Neural cell (in vitro differentiated cells): ENCODE measurements around the gene CLCN4. TPM values are rescaled to one million over a fixed set of nuclear protein-coding genes. Genes with fewer than 3 reads are reported as not detected.
A peak's percentile ranks its signal among the peaks of the same experiment; 100 is the strongest.

Source experiments
- H2AFZ ChIP-seq: fragments of 200-600, 300-800 bp; sonication (generic), shearing (Covaris generic); 2 replicates; pipeline ENCODE4 v1.6.0; 2014; ENCODE audit warnings: low read depth, mild to moderate bottlenecking, antibody characterized with exemption, low read length, moderate library complexity
- H3F3A ChIP-seq: fragments of 200-600 bp; shearing (Covaris generic); 2 replicates; pipeline ENCODE4 v1.6.1; 2016; ENCODE audit warnings: mild to moderate bottlenecking, moderate library complexity, mixed read lengths, antibody characterized with exemption, low read length; ENCODE audit not compliant: insufficient read depth, poor library complexity, severe bottlenecking
- H3K27ac ChIP-seq: fragments of 200-600, 300-800 bp; sonication (generic), shearing (Covaris generic); 2 replicates; pipeline ENCODE4 v1.5.1; 2014; ENCODE audit warnings: mild to moderate bottlenecking, low read length, moderate library complexity
- H3K27me3 ChIP-seq: fragments of 300-800, 200-600 bp; sonication (generic), shearing (Covaris generic); 2 replicates; pipeline ENCODE4 v1.6.0; 2014; ENCODE audit warnings: mild to moderate bottlenecking, low read depth, low read length, moderate library complexity; ENCODE audit not compliant: insufficient read depth
- H3K36me3 ChIP-seq: fragments of 300-800, 200-600 bp; sonication (generic), shearing (Covaris generic); 2 replicates; pipeline ENCODE4 v1.5.1; 2014; ENCODE audit warnings: mild to moderate bottlenecking, antibody characterized with exemption, low read length, moderate library complexity; ENCODE audit not compliant: insufficient read depth
- H3K4me2 ChIP-seq: fragments of 300-800, 200-600 bp; sonication (generic), shearing (Covaris generic); 2 replicates; pipeline ENCODE4 v1.6.0; 2014; ENCODE audit warnings: mild to moderate bottlenecking, low read length
- H3K4me3 ChIP-seq: fragments of 300-800, 200-600 bp; sonication (generic), shearing (Covaris generic); 2 replicates; pipeline ENCODE4 v1.5.1; 2014; ENCODE audit warnings: mild to moderate bottlenecking, low read length, moderate library complexity
- H3K79me2 ChIP-seq: fragments of 200-600 bp; shearing (Covaris generic); replicated peaks from 2 replicates; pipeline ENCODE4 v1.6.0; 2014; ENCODE audit warnings: mild to moderate bottlenecking, low read length, moderate library complexity; ENCODE audit not compliant: insufficient read depth
- H3K9ac ChIP-seq: fragments of 300-800, 200-600 bp; sonication (generic), shearing (Covaris generic); 2 replicates; pipeline ENCODE4 v1.6.1; 2016; ENCODE audit warnings: mild to moderate bottlenecking, low read length, mixed read lengths
- H3K9me2 ChIP-seq: fragments of 200-600 bp; shearing (Covaris generic); 2 replicates; pipeline ENCODE4 v1.6.1; 2016; ENCODE audit warnings: mild to moderate bottlenecking, low read length, mixed read lengths; ENCODE audit not compliant: insufficient read depth
- H3K9me3 ChIP-seq: fragments of 200-600, 300-800 bp; sonication (generic), shearing (Covaris generic); 2 replicates; pipeline ENCODE4 v1.6.1; 2016; ENCODE audit warnings: mild to moderate bottlenecking, mixed run types, low read length, moderate library complexity, mixed read lengths
- H4K20me1 ChIP-seq: fragments of 200-600 bp; shearing (Covaris generic); 2 replicates; pipeline ENCODE4 v1.6.1; 2016; ENCODE audit warnings: mild to moderate bottlenecking, mixed run types; ENCODE audit not compliant: insufficient read depth
- EP300 ChIP-seq: fragments of 450-650 bp; conservative IDR thresholded peaks from 2 replicates; pipeline ENCODE4 v1.6.1; 2014; ENCODE audit warnings: antibody characterized with exemption, mild to moderate bottlenecking, moderate library complexity; ENCODE audit not compliant: poor library complexity, severe bottlenecking
- EZH2 ChIP-seq: fragments of 200-600, 300-800 bp; shearing (Covaris generic), sonication (generic); IDR thresholded peaks from 2 replicates; pipeline ENCODE4 v1.6.1; 2014; ENCODE audit warnings: antibody characterized with exemption, low read length, borderline replicate concordance, mild to moderate bottlenecking; ENCODE audit not compliant: insufficient read depth, poor library complexity, severe bottlenecking
- MXI1 ChIP-seq: fragments of 450-650 bp; conservative IDR thresholded peaks from 2 replicates; pipeline ENCODE4 v1.6.1; 2014; ENCODE audit warnings: antibody characterized with exemption, mild to moderate bottlenecking; ENCODE audit not compliant: poor library complexity, severe bottlenecking
- POLR2AphosphoS5 ChIP-seq: IDR thresholded peaks from 2 replicates; pipeline ENCODE4 v1.6.1; 2012
- RAD21 ChIP-seq: fragments of 450-650 bp; conservative IDR thresholded peaks from 2 replicates; pipeline ENCODE4 v1.6.1; 2014; ENCODE audit warnings: antibody characterized with exemption, mild to moderate bottlenecking, moderate library complexity
- SMC3 ChIP-seq: fragments of 450-650 bp; conservative IDR thresholded peaks from 2 replicates; pipeline ENCODE4 v1.6.1; 2014; ENCODE audit warnings: antibody characterized with exemption, mild to moderate bottlenecking, moderate library complexity; ENCODE audit not compliant: poor library complexity
- TAF1 ChIP-seq: IDR thresholded peaks from 2 replicates; pipeline ENCODE4 v1.6.1; 2012; ENCODE audit warnings: low read depth
- polyA plus RNA-seq: library from polyadenylated mRNA; depleted of rRNA; stranded (reverse); fragments of >200 nt; gene quantifications from 2 replicates; pipeline ENCODE4 v1.2.3, GENCODE V29; 2014
- TF ChIP-seq, protein P1 (sequence below): fragments of 450-650 bp; IDR thresholded peaks from 2 replicates; pipeline ENCODE4 v1.5.1; 2014; ENCODE audit warnings: antibody characterized with exemption, mild to moderate bottlenecking, moderate library complexity; ENCODE audit not compliant: poor library complexity, severe bottlenecking
- TF ChIP-seq, protein P2 (sequence below): IDR thresholded peaks from 2 replicates; pipeline ENCODE4 v1.6.1; 2012; ENCODE audit warnings: borderline replicate concordance

Gene CLCN4
- polyA plus RNA-seq, 1 donor from 2014 or later: 21.4 TPM

DNA sequence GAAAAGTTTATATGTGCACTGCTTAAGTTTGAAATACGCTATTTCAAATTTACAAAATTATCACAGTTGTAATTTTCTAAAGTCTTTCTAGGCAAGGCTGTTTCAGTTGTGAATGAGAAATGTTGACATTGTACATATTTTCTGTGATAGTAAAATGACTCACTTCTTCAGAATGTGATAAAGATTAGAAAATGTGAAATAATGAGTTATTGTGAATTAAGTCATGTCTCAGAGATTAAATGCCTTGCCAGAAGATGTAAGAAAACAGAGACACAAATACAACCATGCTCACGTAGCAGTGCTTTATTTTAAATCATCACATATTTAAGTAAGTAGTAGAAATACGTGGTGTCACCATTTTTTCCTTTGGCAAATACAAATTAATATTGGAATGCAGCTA, 768 bp downstream of the CLCN4 start:
- Histone ChIP-seq H3K4me3 (no peak overlapping the region), H3K9ac (no peak overlapping the region), H3K9me2 (no peaks in the 10 kb centered on the region), H3K27me3 (no peaks in the 10 kb centered on the region), H3K36me3 (no peaks in the 10 kb centered on the region), H3K4me2 (no peak overlapping the region), H3F3A (no peaks in the 10 kb centered on the region), H2AFZ (no peak overlapping the region), H3K9me3 (no peaks in the 10 kb centered on the region), H3K79me2 (no peaks in the 10 kb centered on the region), H4K20me1 (no peaks in the 10 kb centered on the region), H3K27ac (no peak overlapping the region)
- TF ChIP-seq, protein P1, sequence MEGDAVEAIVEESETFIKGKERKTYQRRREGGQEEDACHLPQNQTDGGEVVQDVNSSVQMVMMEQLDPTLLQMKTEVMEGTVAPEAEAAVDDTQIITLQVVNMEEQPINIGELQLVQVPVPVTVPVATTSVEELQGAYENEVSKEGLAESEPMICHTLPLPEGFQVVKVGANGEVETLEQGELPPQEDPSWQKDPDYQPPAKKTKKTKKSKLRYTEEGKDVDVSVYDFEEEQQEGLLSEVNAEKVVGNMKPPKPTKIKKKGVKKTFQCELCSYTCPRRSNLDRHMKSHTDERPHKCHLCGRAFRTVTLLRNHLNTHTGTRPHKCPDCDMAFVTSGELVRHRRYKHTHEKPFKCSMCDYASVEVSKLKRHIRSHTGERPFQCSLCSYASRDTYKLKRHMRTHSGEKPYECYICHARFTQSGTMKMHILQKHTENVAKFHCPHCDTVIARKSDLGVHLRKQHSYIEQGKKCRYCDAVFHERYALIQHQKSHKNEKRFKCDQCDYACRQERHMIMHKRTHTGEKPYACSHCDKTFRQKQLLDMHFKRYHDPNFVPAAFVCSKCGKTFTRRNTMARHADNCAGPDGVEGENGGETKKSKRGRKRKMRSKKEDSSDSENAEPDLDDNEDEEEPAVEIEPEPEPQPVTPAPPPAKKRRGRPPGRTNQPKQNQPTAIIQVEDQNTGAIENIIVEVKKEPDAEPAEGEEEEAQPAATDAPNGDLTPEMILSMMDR: no peak
- TF ChIP-seq RAD21: no peak
- TF ChIP-seq MXI1: no peak
- TF ChIP-seq EP300: no peak
- no peak for TF ChIP-seq EZH2
- no peak for TF ChIP-seq POLR2AphosphoS5
- TF ChIP-seq TAF1: no peak
- TF ChIP-seq, protein P2, sequence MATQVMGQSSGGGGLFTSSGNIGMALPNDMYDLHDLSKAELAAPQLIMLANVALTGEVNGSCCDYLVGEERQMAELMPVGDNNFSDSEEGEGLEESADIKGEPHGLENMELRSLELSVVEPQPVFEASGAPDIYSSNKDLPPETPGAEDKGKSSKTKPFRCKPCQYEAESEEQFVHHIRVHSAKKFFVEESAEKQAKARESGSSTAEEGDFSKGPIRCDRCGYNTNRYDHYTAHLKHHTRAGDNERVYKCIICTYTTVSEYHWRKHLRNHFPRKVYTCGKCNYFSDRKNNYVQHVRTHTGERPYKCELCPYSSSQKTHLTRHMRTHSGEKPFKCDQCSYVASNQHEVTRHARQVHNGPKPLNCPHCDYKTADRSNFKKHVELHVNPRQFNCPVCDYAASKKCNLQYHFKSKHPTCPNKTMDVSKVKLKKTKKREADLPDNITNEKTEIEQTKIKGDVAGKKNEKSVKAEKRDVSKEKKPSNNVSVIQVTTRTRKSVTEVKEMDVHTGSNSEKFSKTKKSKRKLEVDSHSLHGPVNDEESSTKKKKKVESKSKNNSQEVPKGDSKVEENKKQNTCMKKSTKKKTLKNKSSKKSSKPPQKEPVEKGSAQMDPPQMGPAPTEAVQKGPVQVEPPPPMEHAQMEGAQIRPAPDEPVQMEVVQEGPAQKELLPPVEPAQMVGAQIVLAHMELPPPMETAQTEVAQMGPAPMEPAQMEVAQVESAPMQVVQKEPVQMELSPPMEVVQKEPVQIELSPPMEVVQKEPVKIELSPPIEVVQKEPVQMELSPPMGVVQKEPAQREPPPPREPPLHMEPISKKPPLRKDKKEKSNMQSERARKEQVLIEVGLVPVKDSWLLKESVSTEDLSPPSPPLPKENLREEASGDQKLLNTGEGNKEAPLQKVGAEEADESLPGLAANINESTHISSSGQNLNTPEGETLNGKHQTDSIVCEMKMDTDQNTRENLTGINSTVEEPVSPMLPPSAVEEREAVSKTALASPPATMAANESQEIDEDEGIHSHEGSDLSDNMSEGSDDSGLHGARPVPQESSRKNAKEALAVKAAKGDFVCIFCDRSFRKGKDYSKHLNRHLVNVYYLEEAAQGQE: no peak
- TF ChIP-seq SMC3: no peak

DNA sequence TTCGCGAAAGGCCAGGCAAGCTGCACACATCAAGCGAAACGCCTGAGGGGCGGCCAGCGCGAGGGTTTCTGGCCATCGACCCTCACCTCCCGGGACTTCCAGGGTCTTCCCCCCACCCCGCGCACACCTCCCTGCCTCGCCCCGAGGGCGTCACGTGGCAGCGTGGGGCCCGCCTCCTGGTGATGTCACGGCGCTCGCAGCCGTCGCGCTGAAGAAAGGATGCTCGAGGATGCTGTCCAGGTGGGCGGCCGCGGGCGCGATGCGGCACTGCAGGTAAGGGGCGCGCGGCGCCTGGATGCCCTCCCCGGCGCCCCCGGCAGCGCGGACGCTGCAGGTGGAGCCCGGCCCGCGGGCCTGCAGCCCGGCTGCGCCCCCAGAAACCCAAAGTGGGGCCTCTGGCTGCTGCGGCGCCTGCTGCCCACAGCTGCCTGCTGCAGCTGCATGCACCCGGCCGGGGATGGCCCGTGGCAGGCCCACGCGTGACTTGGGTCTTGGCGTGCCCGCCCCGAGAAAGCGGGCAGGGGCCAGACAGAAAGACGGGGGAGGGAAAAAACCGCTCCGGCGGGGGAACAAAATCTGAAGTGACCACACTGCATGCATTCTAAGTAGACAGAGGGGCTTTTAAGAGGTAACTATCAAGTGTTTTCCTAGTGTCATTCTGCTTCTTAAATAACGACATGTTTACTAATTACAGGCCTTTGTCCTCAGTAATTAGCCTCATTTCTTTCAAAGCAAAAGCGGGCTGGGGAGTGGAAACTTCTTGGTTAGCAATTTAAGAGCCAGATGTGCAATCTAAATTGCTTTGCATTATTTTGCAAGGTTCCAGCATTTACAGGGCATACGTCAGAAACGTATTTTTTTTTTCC, 1.7 kb downstream of the CLCN4 start:
- peak overlapping the region; percentile 44 for H3K4me2 ChIP-seq
- peak overlapping the region; percentile 67 for H3K9ac ChIP-seq
- no peaks in the 10 kb centered on the region for H3F3A ChIP-seq
- no peaks in the 10 kb centered on the region for H3K36me3 ChIP-seq
- no peaks in the 10 kb centered on the region for H3K9me3 ChIP-seq
- H3K4me3 ChIP-seq: peak overlapping the region; percentile 68
- H3K9me2 ChIP-seq: no peaks in the 10 kb centered on the region
- TF ChIP-seq MXI1 (no peak), EZH2 (no peak), POLR2AphosphoS5 (peak; percentile 80)
- TF ChIP-seq, protein P1: peak; percentile 12
- H4K20me1 ChIP-seq: no peaks in the 10 kb centered on the region
- no peak overlapping the region for H2AFZ ChIP-seq
- H3K27me3 ChIP-seq: no peaks in the 10 kb centered on the region
- no peaks in the 10 kb centered on the region for H3K79me2 ChIP-seq
- peak overlapping the region; percentile 24 for H3K27ac ChIP-seq
